Measurements from ENCODE around the gene AFG3L2.
"Not testable (repeated sequence)": the region's sequence is repeated elsewhere in the genome, so short reads cannot be mapped to it uniquely, and the experiment has no call there.

Gene AFG3L2

GRCh38 chr18:12376754-12377555 is at the start of gene AFG3L2:
Gene AFG3L2, minus strand, starts transcription at chr18:12377227. Its CDS starts 145 bp downstream, at chr18:12377082.
- DNase-seq = peak; percentile 96

- no peak for DNase-seq
Measured at GRCh38 chr18:12424252-12424651, 47.2 kb upstream of the AFG3L2 start.

GRCh38 chr18:12423820-12424219 is 46.8 kb upstream of the AFG3L2 start:
- DNase-seq = no peak

GRCh38 chr18:12423393-12423792 is 46.4 kb upstream of the AFG3L2 start:
- DNase-seq = no peak

GRCh38 chr18:12422936-12423335 is 45.9 kb upstream of the AFG3L2 start:
- no peak for DNase-seq

GRCh38 chr18:12421732-12422131 is 44.7 kb upstream of the AFG3L2 start:
- DNase-seq = no peak

GRCh38 chr18:12420821-12421421 is 43.9 kb upstream of the AFG3L2 start:
- DNase-seq = no peak

GRCh38 chr18:12417687-12418086 is 40.7 kb upstream of the AFG3L2 start:
- DNase-seq = no peak

GRCh38 chr18:12416098-12416729 is 39.2 kb upstream of the AFG3L2 start:
- no peak for DNase-seq

- no peak for DNase-seq
Measured at GRCh38 chr18:12411456-12411855, 34.4 kb upstream of the AFG3L2 start.

GRCh38 chr18:12410747-12411146 is 33.7 kb upstream of the AFG3L2 start:
- DNase-seq = not testable (repeated sequence)

GRCh38 chr18:12410081-12410481 is 33.1 kb upstream of the AFG3L2 start:
- no peak for DNase-seq

GRCh38 chr18:12409469-12409868 is 32.4 kb upstream of the AFG3L2 start:
- no peak for DNase-seq

GRCh38 chr18:12408247-12408869 is 31.3 kb upstream of the AFG3L2 start:
- no peak for DNase-seq

- no peak for DNase-seq
Measured at GRCh38 chr18:12406371-12407111, 29.5 kb upstream of the AFG3L2 start.

- no peak for DNase-seq
Measured at GRCh38 chr18:12405066-12405465, 28.0 kb upstream of the AFG3L2 start.

GRCh38 chr18:12403601-12404506 is 26.8 kb upstream of the AFG3L2 start:
- no peak for DNase-seq

GRCh38 chr18:12401881-12402280 is 24.9 kb upstream of the AFG3L2 start:
- DNase-seq = no peak

GRCh38 chr18:12399231-12399630 is 22.2 kb upstream of the AFG3L2 start:
- DNase-seq = no peak

GRCh38 chr18:12398625-12399024 is 21.6 kb upstream of the AFG3L2 start:
- no peak for DNase-seq

GRCh38 chr18:12397793-12398192 is 20.8 kb upstream of the AFG3L2 start:
- DNase-seq = no peak

GRCh38 chr18:12397254-12397653 is 20.2 kb upstream of the AFG3L2 start:
- no peak for DNase-seq

All from T1000 (cell line).